GM12874 (cell line): ENCODE measurements around the gene LGALS7.

ENCODE experiments used
- CTCF ChIP-seq: IDR thresholded peaks from 2 replicates; pipeline ENCODE4 v1.5.1; 2011; ENCODE audit warnings: low read depth, mild to moderate bottlenecking, control low read depth, low read length, moderate library complexity; ENCODE audit not compliant: insufficient read depth

LGALS7 gene

GRCh38 chr19:38792250-38793111 is 19.2 kb upstream of the LGALS7 start:
- TF ChIP-seq CTCF: peak; percentile 30; the same call in 1 of the 2 replicates

DNA sequence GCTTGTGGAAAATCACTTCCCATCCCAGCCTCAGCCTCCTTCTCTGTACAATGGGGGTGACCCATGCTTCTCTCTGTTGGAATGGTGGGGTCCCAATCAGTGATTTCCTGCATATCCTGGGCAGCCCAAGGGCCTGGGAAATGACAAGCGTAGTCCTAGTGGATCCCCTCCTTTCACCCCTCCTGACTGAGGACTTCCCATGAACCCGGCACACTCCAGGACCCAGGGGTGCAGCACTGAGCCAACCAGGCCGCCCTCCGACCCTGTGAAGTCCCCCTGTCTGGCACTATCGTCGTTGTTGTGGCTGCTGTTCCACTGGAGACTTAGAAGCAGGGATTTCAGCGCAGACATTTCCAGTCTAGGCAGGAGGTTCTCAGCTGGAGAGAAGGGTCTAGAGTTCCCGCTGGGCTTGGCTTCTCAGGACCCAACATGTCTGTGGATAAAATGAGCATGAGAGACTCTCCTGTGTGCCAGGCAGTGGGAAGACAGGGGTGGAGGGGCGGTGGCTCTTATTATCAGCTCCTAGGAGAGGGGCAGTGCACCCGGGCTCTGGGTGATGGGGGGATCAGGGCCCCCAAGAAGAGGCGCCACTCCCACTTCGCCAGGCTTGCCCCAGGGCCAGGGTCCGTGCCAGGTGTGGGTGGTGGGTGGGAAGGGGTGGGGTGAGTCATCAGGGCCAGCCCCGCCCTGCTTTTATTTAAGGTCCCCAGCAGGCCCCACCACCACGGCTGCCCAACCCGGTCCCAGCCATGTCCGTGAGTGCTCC is 15.3 kb upstream of the LGALS7 start, which contains the start of gene LGALS7B:
TSS of gene LGALS7B (plus strand) at position 723 of the 766 bp plus-strand sequence. CDS start at position 750, 27 bp downstream.
- TF ChIP-seq CTCF: no peak

DNA sequence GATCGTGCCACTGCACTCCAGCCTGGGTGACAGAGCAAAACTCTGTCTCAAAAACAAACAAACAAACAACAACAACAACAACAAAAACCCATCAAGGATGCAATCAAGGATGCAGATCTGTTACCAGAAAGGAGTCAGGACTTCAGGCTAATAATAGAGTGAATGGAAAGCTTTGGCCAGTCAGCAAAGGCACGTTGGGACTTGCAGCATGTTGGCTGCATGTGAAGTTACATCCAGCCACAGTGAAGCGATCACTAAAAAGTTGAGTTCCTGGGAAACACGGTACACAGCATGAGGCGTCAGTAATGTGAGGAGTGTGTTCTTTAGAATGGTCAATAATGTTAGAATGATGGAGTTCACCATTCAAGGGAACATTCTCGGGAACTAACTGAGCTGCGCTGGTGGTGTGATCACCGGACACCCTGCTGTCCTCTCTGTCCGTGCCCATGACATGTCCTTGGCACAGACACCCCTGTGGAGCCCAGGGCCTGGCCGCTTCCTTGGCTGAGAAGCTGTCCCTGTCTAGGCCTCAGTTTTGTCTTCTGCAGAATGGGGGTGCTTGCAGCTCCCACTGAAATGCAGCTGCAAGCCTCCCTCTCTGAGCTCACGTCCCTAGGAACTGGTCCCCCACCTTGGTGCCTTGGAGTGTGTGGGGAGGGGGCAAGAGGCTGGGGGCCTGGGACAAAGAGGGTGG is 13.4 kb upstream of the LGALS7 start:
- TF ChIP-seq CTCF: no peak

DNA sequence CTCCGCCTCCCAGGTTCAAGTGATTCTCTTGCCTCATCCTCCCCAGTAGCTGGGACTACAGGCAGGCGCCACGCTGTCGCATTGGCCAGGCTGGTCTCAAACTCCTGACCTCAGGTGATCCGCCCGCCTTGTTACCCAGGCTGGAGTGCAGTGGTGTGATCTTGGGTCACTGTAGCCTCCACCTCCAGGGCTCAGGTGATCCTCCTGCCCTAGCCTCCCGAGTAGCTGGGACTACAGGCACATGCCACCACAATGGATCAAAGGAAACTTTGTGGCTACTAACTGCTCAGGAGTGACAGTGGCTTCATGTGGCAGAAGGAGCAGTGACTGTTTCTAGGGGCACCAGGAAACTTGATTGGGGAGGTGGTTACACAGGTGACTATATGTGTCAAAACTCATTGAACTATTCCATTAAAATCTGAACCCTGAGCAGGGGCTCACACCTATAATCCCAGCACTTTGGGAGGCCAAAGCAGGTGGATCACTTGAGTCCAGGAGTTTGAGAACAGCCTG is 11.9 kb upstream of the LGALS7 start:
- no peak for TF ChIP-seq CTCF

GRCh38 chr19:38784224-38784623 is 10.9 kb upstream of the LGALS7 start:
- no peak for TF ChIP-seq CTCF

DNA sequence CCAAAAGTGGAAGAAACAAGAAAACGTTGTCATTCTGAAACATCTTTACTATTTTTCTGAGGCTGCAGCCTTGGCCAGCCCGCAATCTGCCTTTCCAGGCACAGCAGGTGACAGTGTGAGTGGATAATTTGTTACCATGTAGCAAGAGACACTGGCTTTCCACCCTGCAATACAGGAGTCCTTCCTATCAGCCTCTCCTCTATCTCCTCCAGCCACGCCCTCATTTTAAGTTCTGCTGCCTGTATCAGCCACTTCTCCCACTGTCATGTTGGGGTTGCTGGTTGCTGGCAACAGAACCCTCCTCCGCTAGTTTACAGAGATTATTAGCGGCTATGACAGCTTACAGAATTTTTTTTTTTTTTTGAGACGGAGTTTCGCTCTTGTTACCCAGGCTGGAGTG is 7.7 kb upstream of the LGALS7 start:
- TF ChIP-seq CTCF: no peak

GRCh38 chr19:38780443-38780842 is 7.1 kb upstream of the LGALS7 start:
- TF ChIP-seq CTCF: no peak
